ENCODE measurements around the gene TMEM221.
A peak's percentile ranks its signal among the peaks of the same experiment; 100 is the strongest.

TMEM221 gene

DNA sequence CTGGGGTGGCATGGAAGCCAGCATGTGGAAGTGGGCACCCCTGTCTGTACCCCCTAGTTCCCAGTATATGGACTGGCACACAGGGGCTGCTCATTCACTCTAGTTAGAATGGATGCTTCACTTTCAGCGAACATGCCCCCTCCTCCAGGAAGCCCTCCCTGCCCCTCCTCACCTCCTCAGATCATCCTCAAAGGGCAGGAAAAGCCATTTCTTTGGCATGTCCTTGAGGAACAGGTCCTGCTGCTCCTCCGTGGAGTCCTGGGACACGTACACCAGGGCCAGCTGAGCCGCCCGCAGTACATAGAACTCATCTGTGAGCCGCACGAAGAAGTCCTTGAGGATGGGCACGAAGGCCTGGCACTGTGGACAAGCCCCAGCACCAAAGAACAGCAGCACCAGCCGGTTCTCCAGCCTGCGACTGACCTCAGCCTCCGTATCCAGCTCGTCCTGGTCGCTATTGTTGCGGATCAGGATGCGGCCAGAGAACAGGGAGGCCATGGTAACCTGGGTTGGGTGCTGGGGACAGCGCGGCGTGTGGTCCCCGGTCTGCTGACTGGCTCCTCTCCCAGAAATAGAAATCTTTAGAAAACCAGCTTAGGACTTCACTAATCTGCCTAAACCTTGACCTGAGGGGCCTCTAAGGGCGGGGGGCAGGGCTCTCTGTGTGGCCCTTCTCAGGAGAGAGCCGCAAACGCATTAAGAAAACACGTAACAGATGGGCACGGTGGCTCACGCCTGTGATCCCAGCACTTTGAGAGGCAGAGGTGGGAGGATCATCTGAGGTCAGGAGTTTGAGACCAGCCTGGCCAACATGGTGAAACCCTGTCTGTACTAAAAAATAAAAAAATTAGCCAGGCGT is 12.1 kb upstream of the TMEM221 start, which contains the start of gene NXNL1:
Gene NXNL1, minus strand, starts transcription at position 555 of the 859 bp plus-strand sequence. Its CDS starts 57 bp downstream, at position 498.
- no peaks in the 10 kb centered on the region for H3K9me3 ChIP-seq (ENCODE audit: control insufficient read depth in 5 of 5, low read length in 5 of 5)
- H3K27me3 ChIP-seq (ENCODE audit: control insufficient read depth in 5 of 5, insufficient read depth in 4 of 5, low read length in 5 of 5): peaks cover 0 to 12% (median 4%) of the 10 kb centered on the region in 5 donors
- peaks cover 0 to 4% (median 4%) of the 10 kb centered on the region in 5 donors for H3K4me1 ChIP-seq (ENCODE audit: control insufficient read depth in 5 of 5, insufficient read depth in 5 of 5, low read length in 5 of 5)
- no peak within 1 kb of the TSS for H3K4me3 ChIP-seq (ENCODE audit: low read depth in 1 of 5, low read length in 5 of 5)
- no peak within 1 kb of the TSS for H3K9ac ChIP-seq (ENCODE audit: low read length in 5 of 5)
- no peak within 1 kb of the TSS for H3K27ac ChIP-seq (ENCODE audit: low read depth, low read length)
- H3K36me3 ChIP-seq (ENCODE audit: control insufficient read depth in 5 of 5, insufficient read depth in 5 of 5, low read length in 5 of 5): no peaks in the 10 kb centered on the region

- Histone ChIP-seq H3K36me3 (ENCODE audit: control insufficient read depth in 5 of 5, insufficient read depth in 5 of 5, low read length in 5 of 5) (no peaks in the 10 kb centered on the region), H3K9me3 (ENCODE audit: control insufficient read depth in 5 of 5, low read length in 5 of 5) (no peaks in the 10 kb centered on the region), H3K9ac (ENCODE audit: low read length in 5 of 5) (no peak overlapping the region), H3K27me3 (ENCODE audit: control insufficient read depth in 5 of 5, insufficient read depth in 4 of 5, low read length in 5 of 5) (peaks cover 6 to 21% (median 11%) of the 10 kb centered on the region in 5 donors), H3K4me3 (ENCODE audit: low read depth in 1 of 5, low read length in 5 of 5) (no peak overlapping the region), H3K4me1 (ENCODE audit: control insufficient read depth in 5 of 5, insufficient read depth in 5 of 5, low read length in 5 of 5) (peaks cover 0 to 5% (median 4%) of the 10 kb centered on the region in 5 donors), H3K27ac (ENCODE audit: low read depth, low read length) (no peak overlapping the region)
These were observed 10.5 kb upstream of the TMEM221 start for GRCh38 chr19:17458970-17459369.

DNA sequence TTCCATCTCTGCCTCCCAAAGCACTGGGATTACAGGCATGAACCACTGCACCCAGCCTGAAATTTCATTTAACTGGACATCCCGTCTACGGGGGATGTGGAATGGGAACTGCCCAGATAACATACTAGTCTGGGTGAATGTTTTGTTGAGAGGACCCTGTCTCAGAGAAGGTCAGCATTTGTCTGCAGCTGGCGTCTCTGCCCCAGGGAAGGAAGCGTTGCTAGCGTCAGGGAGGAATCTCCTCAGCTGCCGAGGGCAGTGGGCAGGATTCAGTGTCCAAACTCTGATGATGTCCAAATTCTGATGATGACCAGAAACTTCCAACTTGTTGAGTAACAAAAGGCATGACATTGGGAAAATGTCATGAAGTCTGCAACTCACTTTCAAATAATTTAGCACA is 9.1 kb upstream of the TMEM221 start:
- Histone ChIP-seq H3K4me3 (ENCODE audit: low read depth in 1 of 5, low read length in 5 of 5) (no peak overlapping the region), H3K27ac (ENCODE audit: low read depth, low read length) (no peak overlapping the region), H3K4me1 (ENCODE audit: control insufficient read depth in 5 of 5, insufficient read depth in 5 of 5, low read length in 5 of 5) (peaks cover 0 to 10% (median 5%) of the 10 kb centered on the region in 5 donors), H3K36me3 (ENCODE audit: control insufficient read depth in 5 of 5, insufficient read depth in 5 of 5, low read length in 5 of 5) (no peaks in the 10 kb centered on the region), H3K27me3 (ENCODE audit: control insufficient read depth in 5 of 5, insufficient read depth in 4 of 5, low read length in 5 of 5) (peaks cover 6 to 21% (median 11%) of the 10 kb centered on the region in 5 donors), H3K9me3 (ENCODE audit: control insufficient read depth in 5 of 5, low read length in 5 of 5) (no peaks in the 10 kb centered on the region), H3K9ac (ENCODE audit: low read length in 5 of 5) (no peak overlapping the region)

- no peak overlapping the region for H3K27ac ChIP-seq (ENCODE audit: low read depth, low read length)
- H3K9me3 ChIP-seq (ENCODE audit: control insufficient read depth in 5 of 5, low read length in 5 of 5): no peaks in the 10 kb centered on the region
- H3K4me1 ChIP-seq (ENCODE audit: control insufficient read depth in 5 of 5, insufficient read depth in 5 of 5, low read length in 5 of 5): peaks cover 0 to 10% (median 5%) of the 10 kb centered on the region in 5 donors
- no peak overlapping the region for H3K9ac ChIP-seq (ENCODE audit: low read length in 5 of 5)
- no peak overlapping the region for H3K4me3 ChIP-seq (ENCODE audit: low read depth in 1 of 5, low read length in 5 of 5)
- H3K36me3 ChIP-seq (ENCODE audit: control insufficient read depth in 5 of 5, insufficient read depth in 5 of 5, low read length in 5 of 5): no peaks in the 10 kb centered on the region
- H3K27me3 ChIP-seq (ENCODE audit: control insufficient read depth in 5 of 5, insufficient read depth in 4 of 5, low read length in 5 of 5): peaks cover 6 to 21% (median 11%) of the 10 kb centered on the region in 5 donors
These were observed 7.7 kb upstream of the TMEM221 start for GRCh38 chr19:17456127-17456526.

- H3K27me3 ChIP-seq (ENCODE audit: control insufficient read depth in 5 of 5, insufficient read depth in 4 of 5, low read length in 5 of 5): peaks cover 6 to 21% (median 11%) of the 10 kb centered on the region in 5 donors
- no peak overlapping the region for H3K9ac ChIP-seq (ENCODE audit: low read length in 5 of 5)
- H3K4me3 ChIP-seq (ENCODE audit: low read depth in 1 of 5, low read length in 5 of 5): no peak overlapping the region
- no peaks in the 10 kb centered on the region for H3K36me3 ChIP-seq (ENCODE audit: control insufficient read depth in 5 of 5, insufficient read depth in 5 of 5, low read length in 5 of 5)
- H3K4me1 ChIP-seq (ENCODE audit: control insufficient read depth in 5 of 5, insufficient read depth in 5 of 5, low read length in 5 of 5): peaks cover 0 to 10% (median 5%) of the 10 kb centered on the region in 5 donors
- no peak overlapping the region for H3K27ac ChIP-seq (ENCODE audit: low read depth, low read length)
- no peaks in the 10 kb centered on the region for H3K9me3 ChIP-seq (ENCODE audit: control insufficient read depth in 5 of 5, low read length in 5 of 5)
These were observed 7.0 kb upstream of the TMEM221 start for GRCh38 chr19:17455308-17456123.

DNA sequence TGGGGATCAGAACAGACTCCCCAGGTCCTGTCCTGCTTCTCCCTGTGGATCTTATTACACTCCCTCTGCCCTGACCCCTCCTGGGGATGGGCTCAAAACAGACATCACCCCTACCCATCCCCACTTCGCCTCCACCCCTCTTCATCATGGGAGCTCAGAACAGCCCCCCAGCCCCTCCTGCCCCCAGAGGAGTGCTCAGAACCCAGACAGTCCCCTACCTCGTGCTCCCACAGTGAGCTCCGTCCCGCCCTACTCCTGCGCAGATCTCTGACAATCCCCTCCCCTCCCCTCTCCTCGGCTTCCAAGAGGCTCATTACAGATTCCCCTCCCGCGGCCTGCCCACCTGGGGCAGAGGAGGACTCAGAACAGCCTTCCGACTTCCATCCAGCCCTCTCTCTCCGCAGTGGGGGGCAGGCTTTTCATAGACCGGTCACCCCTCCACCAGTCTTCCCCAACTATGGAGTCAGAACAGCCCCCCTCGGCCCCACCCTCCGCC is 6.2 kb upstream of the TMEM221 start:
- H3K27me3 ChIP-seq (ENCODE audit: control insufficient read depth in 5 of 5, insufficient read depth in 4 of 5, low read length in 5 of 5): peaks cover 6 to 21% (median 11%) of the 10 kb centered on the region in 5 donors
- H3K9me3 ChIP-seq (ENCODE audit: control insufficient read depth in 5 of 5, low read length in 5 of 5): no peaks in the 10 kb centered on the region

DNA sequence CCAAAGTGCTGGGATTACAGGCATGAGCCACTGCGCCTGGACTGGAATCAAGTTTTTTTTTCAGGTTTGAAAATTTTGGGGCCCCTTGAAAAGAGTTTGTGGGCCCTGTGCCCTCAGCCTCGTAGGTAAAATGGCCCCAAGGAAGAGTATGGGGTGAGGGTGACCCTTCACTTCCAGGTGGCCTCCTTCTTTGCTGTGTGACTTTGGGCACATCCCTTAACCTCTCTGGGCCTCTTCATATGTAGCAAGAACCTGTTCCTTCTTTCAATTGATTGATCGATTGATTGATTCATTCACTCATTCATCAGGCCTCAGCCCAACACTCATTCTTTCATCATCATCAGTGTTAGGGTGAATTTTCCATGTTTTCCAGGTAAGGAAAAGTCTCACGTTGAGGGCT is 3.4 kb upstream of the TMEM221 start:
- Histone ChIP-seq H3K9me3 (ENCODE audit: control insufficient read depth in 5 of 5, low read length in 5 of 5) (no peaks in the 10 kb centered on the region), H3K4me3 (ENCODE audit: low read depth in 1 of 5, low read length in 5 of 5) (no peak overlapping the region), H3K27ac (ENCODE audit: low read depth, low read length) (no peak overlapping the region), H3K36me3 (ENCODE audit: control insufficient read depth in 5 of 5, insufficient read depth in 5 of 5, low read length in 5 of 5) (no peaks in the 10 kb centered on the region), H3K27me3 (ENCODE audit: control insufficient read depth in 5 of 5, insufficient read depth in 4 of 5, low read length in 5 of 5) (peaks cover 6 to 21% (median 11%) of the 10 kb centered on the region in 5 donors), H3K4me1 (ENCODE audit: control insufficient read depth in 5 of 5, insufficient read depth in 5 of 5, low read length in 5 of 5) (peaks cover 0 to 22% (median 9%) of the 10 kb centered on the region in 5 donors), H3K9ac (ENCODE audit: low read length in 5 of 5) (no peak overlapping the region)

More for the DNA sequence above, 6.2 kb upstream of the TMEM221 start:
- Histone ChIP-seq H3K27ac (ENCODE audit: low read depth, low read length) (no peak overlapping the region), H3K4me3 (ENCODE audit: low read depth in 1 of 5, low read length in 5 of 5) (no peak overlapping the region), H3K36me3 (ENCODE audit: control insufficient read depth in 5 of 5, insufficient read depth in 5 of 5, low read length in 5 of 5) (no peaks in the 10 kb centered on the region), H3K9ac (ENCODE audit: low read length in 5 of 5) (peak overlapping the region in 1 of 5 donors; percentile 32), H3K4me1 (ENCODE audit: control insufficient read depth in 5 of 5, insufficient read depth in 5 of 5, low read length in 5 of 5) (peaks cover 0 to 10% (median 5%) of the 10 kb centered on the region in 5 donors)

- H3K27me3 ChIP-seq (ENCODE audit: control insufficient read depth in 5 of 5, insufficient read depth in 4 of 5, low read length in 5 of 5): peaks cover 6 to 9% (median 7%) of the 10 kb centered on the region in 5 donors
- H3K9ac ChIP-seq (ENCODE audit: low read length in 5 of 5): no peak overlapping the region
- no peaks in the 10 kb centered on the region for H3K36me3 ChIP-seq (ENCODE audit: control insufficient read depth in 5 of 5, insufficient read depth in 5 of 5, low read length in 5 of 5)
- no peak overlapping the region for H3K4me3 ChIP-seq (ENCODE audit: low read depth in 1 of 5, low read length in 5 of 5)
- no peak overlapping the region for H3K27ac ChIP-seq (ENCODE audit: low read depth, low read length)
- H3K4me1 ChIP-seq (ENCODE audit: control insufficient read depth in 5 of 5, insufficient read depth in 5 of 5, low read length in 5 of 5): peaks cover 0 to 17% (median 4%) of the 10 kb centered on the region in 5 donors
- H3K9me3 ChIP-seq (ENCODE audit: control insufficient read depth in 5 of 5, low read length in 5 of 5): no peaks in the 10 kb centered on the region
These were observed 2.0 kb upstream of the TMEM221 start for GRCh38 chr19:17450264-17451075.

GRCh38 chr19:17447704-17448130 is 751 bp downstream of the TMEM221 start:
- Histone ChIP-seq H3K27me3 (ENCODE audit: control insufficient read depth in 5 of 5, insufficient read depth in 4 of 5, low read length in 5 of 5) (no peaks in the 10 kb centered on the region), H3K4me3 (ENCODE audit: low read depth in 1 of 5, low read length in 5 of 5) (peak overlapping the region in 3 of 5 donors; percentile 12 to 59 (median 48)), H3K9ac (ENCODE audit: low read length in 5 of 5) (peak overlapping the region in 1 of 5 donors; percentile 16), H3K9me3 (ENCODE audit: control insufficient read depth in 5 of 5, low read length in 5 of 5) (no peaks in the 10 kb centered on the region), H3K36me3 (ENCODE audit: control insufficient read depth in 5 of 5, insufficient read depth in 5 of 5, low read length in 5 of 5) (no peaks in the 10 kb centered on the region), H3K4me1 (ENCODE audit: control insufficient read depth in 5 of 5, insufficient read depth in 5 of 5, low read length in 5 of 5) (peaks cover 0 to 11% (median 4%) of the 10 kb centered on the region in 5 donors), H3K27ac (ENCODE audit: low read depth, low read length) (no peak overlapping the region)

All from subcutaneous abdominal adipose tissue (tissue), 5 donors.